Measurements from ENCODE around the gene PAFAH2. TPM values are rescaled to one million over a fixed set of nuclear protein-coding genes. Genes with fewer than 3 reads are reported as not detected.
"Not testable (repeated sequence)": the region's sequence is repeated elsewhere in the genome, so short reads cannot be mapped to it uniquely, and the experiment has no call there.

PAFAH2 gene
- polyA plus RNA-seq, 12 donors: 29.4 to 316 (median 79.5) TPM

DNA sequence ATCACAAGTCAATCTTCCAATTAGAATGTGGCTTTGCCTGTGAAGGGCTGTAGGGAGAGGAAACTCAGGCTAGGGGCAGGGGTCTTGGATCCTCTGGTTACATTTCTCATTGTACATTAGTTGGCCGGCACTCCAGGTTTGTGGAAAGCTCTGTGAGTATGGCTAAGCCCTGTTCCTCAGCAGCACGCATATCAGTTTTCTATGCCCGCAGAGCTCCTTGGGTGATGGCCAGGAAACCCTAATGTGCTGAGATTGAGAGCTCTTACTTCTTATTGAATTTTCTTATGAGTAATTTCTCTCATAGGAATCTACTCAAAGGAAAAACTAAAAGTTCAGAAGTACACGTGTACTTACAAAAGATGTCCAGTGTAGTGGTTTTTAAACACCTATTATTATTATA, 60.9 kb downstream of the PAFAH2 start:
- no peak for DNase-seq

- DNase-seq: no peak
Observed at GRCh38 chr1:25933479-25934365, 64.1 kb downstream of the PAFAH2 start.

DNA sequence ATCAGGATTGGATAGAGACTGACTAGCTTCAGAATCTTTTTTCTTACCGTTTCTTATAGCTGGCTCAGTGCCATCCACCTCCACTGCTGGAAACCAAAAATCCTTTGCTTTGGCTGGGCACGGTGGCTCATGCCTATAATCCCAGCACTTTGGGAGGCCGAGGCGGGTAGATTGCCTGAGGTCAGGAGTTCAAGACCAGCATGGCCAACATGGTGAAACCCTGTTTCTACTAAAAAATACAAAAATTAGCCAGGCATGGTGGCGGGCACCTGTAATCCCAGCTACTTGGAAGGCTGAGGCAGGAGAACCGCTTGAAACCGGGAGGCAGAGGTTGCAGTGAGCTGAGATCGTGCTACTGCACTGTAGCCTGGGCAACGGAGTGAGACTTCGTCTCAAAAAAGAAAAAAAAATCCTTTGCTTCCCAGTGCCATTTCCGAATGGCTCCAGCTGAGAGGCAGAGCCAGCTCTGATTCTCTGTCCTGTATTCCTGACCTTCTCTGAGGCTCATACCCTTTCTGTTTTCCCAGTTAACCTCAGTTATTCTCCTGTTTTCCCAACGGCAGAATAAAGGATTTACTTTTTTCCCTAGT, 65.0 kb downstream of the PAFAH2 start:
- DNase-seq: not testable (repeated sequence)

GRCh38 chr1:25932321-25932720, 65.5 kb downstream of the PAFAH2 start:
- DNase-seq: no peak

GRCh38 chr1:25929016-25929415, 68.8 kb downstream of the PAFAH2 start:
- no peak for DNase-seq

DNA sequence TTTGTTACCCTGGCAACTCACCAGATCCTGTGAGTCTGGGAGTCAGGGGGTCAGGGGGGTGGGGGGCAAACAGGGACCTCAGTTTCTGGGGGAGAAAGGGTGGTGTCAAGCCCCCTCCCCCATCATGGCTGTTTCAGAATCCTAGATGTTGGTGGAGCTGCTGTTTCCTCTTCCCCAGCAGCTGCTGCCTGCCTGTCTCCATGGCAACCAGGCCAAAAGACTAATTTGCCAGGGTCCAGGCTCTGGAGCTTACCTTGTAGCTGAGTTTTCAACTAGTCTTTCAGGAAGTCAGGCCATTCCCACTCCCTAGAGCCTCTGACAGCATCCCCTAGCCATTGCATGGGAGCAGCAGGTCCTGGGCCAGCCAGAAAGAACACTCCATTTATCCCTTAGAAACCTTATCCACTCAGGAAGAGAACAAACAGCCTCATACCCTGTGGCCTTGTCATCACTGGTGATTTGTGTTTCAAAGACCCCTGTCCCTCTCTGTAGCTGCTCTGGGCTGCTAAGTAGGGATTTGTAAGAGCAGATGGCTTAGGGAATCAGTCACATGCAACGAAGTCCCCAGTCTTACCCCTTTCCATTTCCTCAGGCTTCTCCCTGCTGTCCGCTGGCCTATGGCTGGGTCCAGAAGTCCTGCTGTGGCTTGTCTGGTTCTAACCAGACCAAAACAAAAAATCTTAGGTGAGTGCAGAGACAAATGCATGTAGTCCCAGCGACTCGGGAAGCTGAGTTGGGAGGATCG, 70.2 kb downstream of the PAFAH2 start:
- no peak for DNase-seq

GRCh38 chr1:25926731-25927496, 70.9 kb downstream of the PAFAH2 start:
- no peak for DNase-seq

GRCh38 chr1:25924454-25924853, 73.4 kb downstream of the PAFAH2 start:
- DNase-seq: no peak

DNA sequence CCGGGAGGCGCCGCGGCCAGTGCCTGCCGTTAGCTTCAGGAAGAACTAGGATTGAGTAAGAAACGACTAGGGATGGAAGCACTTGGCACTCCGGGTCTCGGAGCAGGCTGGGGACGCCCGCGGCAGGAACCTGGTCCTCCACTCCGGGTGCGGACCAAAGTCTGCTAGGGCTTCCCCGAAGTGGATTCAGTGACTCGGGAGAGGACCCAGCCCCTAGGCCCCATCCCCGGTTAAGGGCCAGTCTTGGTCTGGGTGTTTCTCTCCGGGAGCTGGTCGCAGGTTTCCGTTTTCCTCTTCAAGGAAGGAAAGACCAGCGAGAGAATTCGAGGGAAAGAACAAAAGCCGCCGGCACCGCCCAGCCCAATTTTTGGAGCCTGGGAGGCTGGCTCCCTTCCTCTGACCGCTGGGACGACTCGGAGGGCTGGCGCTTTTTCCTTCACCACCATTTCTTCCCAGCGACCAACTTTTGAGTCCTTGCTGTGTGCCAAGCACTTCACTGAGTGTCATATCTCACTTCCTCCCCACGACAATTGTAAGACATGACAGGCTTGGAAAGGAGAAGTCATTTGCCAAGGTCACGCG, 74.8 kb downstream of the PAFAH2 start:
- peak; percentile 42 for DNase-seq

- DNase-seq: no peak
Observed at GRCh38 chr1:25922056-25922970, 75.5 kb downstream of the PAFAH2 start.

GRCh38 chr1:25918615-25919014, 79.2 kb downstream of the PAFAH2 start:
- no peak for DNase-seq

DNA sequence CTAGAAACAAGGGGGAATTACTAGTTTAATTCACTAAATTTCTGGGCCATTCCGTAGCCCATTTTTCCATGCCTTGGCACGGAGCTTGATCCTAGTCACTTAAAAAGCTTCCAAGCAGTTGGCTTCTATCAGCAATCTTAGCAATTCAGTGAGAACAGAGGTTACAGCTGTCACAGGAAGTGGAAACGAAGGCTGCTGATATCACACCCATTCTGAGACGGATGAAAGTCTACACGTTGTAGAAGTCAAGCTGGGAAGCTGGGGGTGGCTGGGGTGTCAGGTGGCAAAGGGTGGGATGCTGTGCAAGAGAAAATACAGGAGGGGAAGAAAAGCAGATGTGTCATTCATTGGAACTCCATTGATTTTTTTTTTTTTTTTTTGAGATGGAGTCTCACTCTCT, 79.9 kb downstream of the PAFAH2 start:
- no peak for DNase-seq

GRCh38 chr1:25916460-25916859, 81.4 kb downstream of the PAFAH2 start:
- DNase-seq: no peak

GRCh38 chr1:25914074-25914995, 83.5 kb downstream of the PAFAH2 start:
- DNase-seq: no peak

DNA sequence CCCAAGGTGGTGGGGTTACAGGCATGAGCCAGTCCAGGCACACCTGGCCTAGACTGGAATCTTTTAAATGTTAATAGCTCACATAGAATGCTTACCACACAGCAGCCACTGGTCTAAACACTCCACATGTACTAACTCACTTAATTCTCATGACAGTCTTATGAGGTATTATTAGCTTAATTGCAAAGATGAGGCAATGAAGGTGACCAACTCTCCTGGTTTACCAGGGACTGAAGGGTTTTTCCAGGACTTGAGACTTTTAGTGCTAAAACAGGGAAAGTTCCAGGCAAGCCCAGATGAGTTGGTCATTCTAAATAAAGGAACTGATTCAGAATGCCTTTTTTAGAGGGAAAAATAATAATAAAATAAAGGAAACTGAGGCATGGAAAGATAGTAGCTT, 84.7 kb downstream of the PAFAH2 start:
- DNase-seq: no peak

GRCh38 chr1:25912076-25912831, 85.6 kb downstream of the PAFAH2 start:
- no peak for DNase-seq

- DNase-seq: no peak
Observed at GRCh38 chr1:25911162-25911561, 86.7 kb downstream of the PAFAH2 start.
